Amygdala (tissue), 56 donors: Measurements from ENCODE around the gene VIL1.

Source experiments
- DNase-seq, 56 donors: peaks; one replicate each; lab custom pipeline; 2025; lab: John Stamatoyannopoulos, UW

VIL1 gene

GRCh38 chr2:218418717-218419458, at the start of gene VIL1:
Gene VIL1 (plus strand): TSS chr2:218419123. CDS start chr2:218423779, 4,656 bp downstream.
- DNase-seq, result no peak

DNA sequence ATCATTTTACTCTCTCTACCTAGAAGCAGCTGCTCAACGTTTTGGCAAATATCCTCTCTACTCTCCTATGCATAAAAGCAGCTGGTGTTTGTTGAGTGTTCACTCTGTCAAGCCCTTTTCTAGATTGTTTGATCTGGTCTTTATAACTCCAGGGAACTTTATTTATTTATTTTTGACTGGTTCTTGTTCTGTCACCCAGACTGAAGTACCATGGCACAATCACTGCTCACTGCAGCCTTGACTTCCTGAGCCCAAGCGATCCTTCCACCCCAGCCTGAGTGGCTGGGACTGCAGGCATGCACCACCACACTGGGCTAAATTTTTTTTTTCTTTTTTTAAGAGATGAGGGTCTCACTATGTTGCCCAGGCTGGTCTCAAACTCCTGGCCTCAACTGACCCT, 49.6 kb upstream of the VIL1 start:
- no peak for DNase-seq

GRCh38 chr2:218370410-218371063, 48.4 kb upstream of the VIL1 start:
- DNase-seq, result peak in 10 of 56 donors; percentile 25 to 70 (median 32)

GRCh38 chr2:218371983-218372350, 47.0 kb upstream of the VIL1 start:
- DNase-seq, result no peak

DNA sequence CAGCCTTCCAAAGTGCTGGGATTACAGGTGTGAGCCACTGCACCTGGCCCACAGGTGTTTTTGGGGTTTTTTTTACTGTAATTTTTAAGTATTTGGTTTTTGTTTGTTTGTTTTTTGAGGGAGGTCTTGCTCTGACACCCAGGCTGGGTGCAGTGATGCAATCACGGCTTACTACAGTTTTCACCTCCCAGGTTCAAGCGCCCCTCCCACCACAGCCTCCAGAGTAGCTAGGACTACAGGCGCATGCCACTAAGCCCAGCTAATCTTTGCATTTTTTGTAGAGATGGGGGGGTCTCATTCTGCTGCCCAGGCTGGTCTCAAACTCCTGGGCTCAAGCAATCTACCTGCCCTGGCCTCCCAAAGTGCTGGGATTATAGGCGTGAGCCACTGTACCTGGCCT, 44.1 kb upstream of the VIL1 start:
- DNase-seq, result no peak

- no peak for DNase-seq
These were observed 43.7 kb upstream of the VIL1 start for GRCh38 chr2:218375212-218375611.

GRCh38 chr2:218378053-218378452, 40.9 kb upstream of the VIL1 start:
- no peak for DNase-seq

DNA sequence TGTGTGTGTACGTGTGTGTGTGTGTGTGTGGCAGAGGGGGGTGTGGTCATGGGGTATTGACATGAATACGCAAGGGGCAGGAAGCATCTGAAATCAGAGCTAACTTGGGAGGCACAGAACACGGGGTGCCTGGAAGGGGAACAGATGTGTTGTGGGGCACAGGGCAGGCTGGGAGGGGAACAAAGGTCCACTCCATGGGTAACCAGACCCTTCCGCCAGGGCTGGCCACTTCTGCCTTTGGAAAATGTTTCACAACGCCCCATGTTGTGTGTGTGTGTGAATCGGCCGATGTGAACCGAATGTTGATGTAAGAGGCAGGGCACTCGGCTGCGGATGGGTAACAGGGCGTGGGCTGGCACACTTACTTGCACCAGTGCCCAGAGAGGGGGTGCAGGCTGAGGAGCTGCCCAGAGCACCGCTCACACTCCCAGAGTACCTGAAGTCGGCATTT, 37.0 kb upstream of the VIL1 start, which contains the start of gene SLC11A1:
SLC11A1 (plus strand) TSS at position 358 of the 451 bp plus-strand sequence. CDS start 96 bp downstream, outside the sequence.
- DNase-seq, result peak in 20 of 56 donors; percentile 20 to 66 (median 36)

- DNase-seq, result no peak
These were observed 36.1 kb upstream of the VIL1 start for GRCh38 chr2:218382785-218383184.

GRCh38 chr2:218383892-218384519, 34.9 kb upstream of the VIL1 start:
- DNase-seq, result no peak

- DNase-seq, result no peak
These were observed 33.9 kb upstream of the VIL1 start for GRCh38 chr2:218384975-218385374.

- no peak for DNase-seq
These were observed 32.2 kb upstream of the VIL1 start for GRCh38 chr2:218386505-218387368.

GRCh38 chr2:218387369-218388194, 31.3 kb upstream of the VIL1 start:
- DNase-seq, result peak in 4 of 56 donors; percentile 10 to 67 (median 43)

DNA sequence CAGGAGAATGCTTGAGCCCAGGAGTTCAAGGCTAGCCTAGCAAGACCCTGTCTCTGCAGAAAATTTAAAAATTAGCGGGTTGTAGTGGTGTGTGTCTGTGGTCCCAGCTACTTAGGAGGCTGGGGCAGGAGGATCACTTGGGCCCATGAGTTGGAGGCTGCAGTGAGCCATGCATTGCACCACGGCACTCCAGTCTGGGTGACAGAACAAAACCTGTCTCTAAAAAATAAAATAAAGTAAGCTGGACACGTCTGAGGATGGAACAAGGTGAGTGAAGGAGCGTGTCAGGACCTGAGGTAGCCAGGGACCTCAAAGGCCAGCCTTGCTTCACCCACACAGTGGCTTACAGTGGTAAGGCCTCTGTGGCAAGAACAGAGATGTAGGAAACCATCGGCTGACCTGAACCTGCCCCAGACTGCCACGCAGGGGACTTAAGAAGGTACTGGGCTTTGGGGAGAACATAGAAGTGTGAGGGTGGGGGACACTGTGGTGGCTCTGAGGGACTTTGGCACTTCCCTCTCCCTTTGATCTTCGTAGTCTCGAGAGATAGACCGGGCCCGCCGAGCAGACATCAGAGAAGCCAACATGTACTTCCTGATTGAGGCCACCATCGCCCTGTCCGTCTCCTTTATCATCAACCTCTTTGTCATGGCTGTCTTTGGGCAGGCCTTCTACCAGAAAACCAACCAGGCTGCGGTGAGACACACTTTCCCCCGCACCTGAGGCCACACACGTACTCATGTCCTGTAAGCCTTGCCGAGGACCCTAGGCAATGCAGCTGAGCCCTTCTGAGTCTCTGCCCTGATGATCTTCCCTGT, 29.4 kb upstream of the VIL1 start:
- DNase-seq, result no peak

DNA sequence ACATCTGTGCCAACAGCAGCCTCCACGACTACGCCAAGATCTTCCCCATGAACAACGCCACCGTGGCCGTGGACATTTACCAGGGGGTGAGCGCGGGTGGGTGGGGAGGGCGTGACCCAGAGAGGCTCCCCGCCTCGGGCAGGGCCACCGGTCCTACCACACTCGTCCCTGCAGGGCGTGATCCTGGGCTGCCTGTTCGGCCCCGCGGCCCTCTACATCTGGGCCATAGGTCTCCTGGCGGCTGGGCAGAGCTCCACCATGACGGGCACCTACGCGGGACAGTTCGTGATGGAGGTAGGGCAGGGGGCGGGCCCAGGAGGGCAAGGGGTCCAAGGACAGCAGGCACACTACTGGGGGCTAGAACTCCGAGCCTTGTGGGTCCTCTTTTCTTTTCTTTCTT, 27.7 kb upstream of the VIL1 start:
- no peak for DNase-seq

DNA sequence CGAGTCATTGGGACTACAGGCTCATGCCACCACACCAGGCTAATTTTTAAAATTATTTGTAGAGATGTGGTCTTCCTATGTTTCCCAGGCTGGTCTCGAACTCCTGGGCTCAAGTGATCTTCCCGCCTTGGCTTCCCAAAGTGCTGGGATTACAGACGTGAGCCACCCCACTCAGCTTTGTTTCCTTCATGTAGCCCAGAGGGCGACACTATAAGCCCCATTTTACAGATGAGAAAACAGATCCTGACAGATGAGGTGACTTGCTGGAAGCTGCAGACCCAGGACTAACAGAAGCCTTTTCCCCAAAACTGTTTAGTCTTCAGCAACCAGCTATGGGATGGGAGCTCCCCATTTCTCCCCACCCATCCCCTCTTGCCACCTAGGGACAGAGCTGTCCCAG, 26.5 kb upstream of the VIL1 start:
- DNase-seq, result no peak

DNA sequence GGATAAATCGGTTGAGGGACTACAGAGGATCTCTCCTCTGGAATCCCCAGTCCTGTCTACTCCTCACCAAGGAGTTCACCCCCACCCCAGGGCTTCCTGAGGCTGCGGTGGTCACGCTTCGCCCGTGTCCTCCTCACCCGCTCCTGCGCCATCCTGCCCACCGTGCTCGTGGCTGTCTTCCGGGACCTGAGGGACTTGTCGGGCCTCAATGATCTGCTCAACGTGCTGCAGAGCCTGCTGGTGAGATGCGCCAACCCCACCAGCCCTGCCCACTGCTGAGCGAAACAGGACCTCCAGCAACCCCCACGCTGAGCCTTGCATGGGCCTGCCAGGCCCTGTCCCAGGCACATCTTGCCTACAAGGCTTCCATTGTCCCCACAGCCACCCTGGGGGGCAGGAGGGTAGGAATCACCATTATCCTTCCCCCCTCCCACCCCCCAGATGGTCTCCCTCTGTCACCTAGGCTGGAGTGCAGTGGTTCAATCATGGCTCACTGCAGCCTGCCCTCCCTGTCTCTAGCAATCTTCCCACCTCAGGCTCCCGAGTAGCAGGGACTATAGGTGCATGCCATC, 25.9 kb upstream of the VIL1 start:
- DNase-seq, result no peak

- no peak for DNase-seq
These were observed 25.1 kb upstream of the VIL1 start for GRCh38 chr2:218393750-218394290.
